CMK (cell line): Measurements from ENCODE around the gene GATAD2B.
"Not testable (repeated sequence)": the region's sequence is repeated elsewhere in the genome, so short reads cannot be mapped to it uniquely, and the experiment has no call there.

Source experiments
- DNase-seq: peaks from one replicate; pipeline ENCODE4 v3.0.0-alpha.2; 2010; ENCODE audit warnings: low read depth

The GATAD2B gene

GRCh38 chr1:153795934-153796785, 126.6 kb downstream of the GATAD2B start:
- no peak for DNase-seq

- no peak for DNase-seq
Measured at GRCh38 chr1:153795330-153795837, 127.4 kb downstream of the GATAD2B start.

- DNase-seq: no peak
Measured at GRCh38 chr1:153794624-153795329, 128.0 kb downstream of the GATAD2B start.

GRCh38 chr1:153793973-153794615, 128.7 kb downstream of the GATAD2B start:
- no peak for DNase-seq

- no peak for DNase-seq
Measured at GRCh38 chr1:153793261-153793972, 129.4 kb downstream of the GATAD2B start.

GRCh38 chr1:153792631-153793041, 130.1 kb downstream of the GATAD2B start:
- DNase-seq: no peak

GRCh38 chr1:153791648-153792253, 131.0 kb downstream of the GATAD2B start:
- no peak for DNase-seq

- no peak for DNase-seq
Measured at GRCh38 chr1:153790966-153791647, 131.7 kb downstream of the GATAD2B start.

- DNase-seq: no peak
Measured at GRCh38 chr1:153790313-153790965, 132.3 kb downstream of the GATAD2B start.

GRCh38 chr1:153789478-153790034, 133.2 kb downstream of the GATAD2B start:
- DNase-seq: no peak

- no peak for DNase-seq
Measured at GRCh38 chr1:153786038-153786790, 136.6 kb downstream of the GATAD2B start.

- DNase-seq: peak; percentile 67
Measured at GRCh38 chr1:153783233-153784190, 139.3 kb downstream of the GATAD2B start.

- not testable (repeated sequence) for DNase-seq
Measured at GRCh38 chr1:153782648-153783047, 140.1 kb downstream of the GATAD2B start.

GRCh38 chr1:153780551-153780950, 142.2 kb downstream of the GATAD2B start:
- no peak for DNase-seq

- no peak for DNase-seq
Measured at GRCh38 chr1:153779781-153780541, 142.8 kb downstream of the GATAD2B start.

GRCh38 chr1:153778824-153779519, 143.8 kb downstream of the GATAD2B start:
- DNase-seq: no peak
